ENCODE results near the gene CBFA2T2. TPM values are rescaled to one million over a fixed set of nuclear protein-coding genes. Genes with fewer than 3 reads are reported as not detected.

Gene CBFA2T2
- total RNA-seq, 1 donor: 11.2 TPM

DNA sequence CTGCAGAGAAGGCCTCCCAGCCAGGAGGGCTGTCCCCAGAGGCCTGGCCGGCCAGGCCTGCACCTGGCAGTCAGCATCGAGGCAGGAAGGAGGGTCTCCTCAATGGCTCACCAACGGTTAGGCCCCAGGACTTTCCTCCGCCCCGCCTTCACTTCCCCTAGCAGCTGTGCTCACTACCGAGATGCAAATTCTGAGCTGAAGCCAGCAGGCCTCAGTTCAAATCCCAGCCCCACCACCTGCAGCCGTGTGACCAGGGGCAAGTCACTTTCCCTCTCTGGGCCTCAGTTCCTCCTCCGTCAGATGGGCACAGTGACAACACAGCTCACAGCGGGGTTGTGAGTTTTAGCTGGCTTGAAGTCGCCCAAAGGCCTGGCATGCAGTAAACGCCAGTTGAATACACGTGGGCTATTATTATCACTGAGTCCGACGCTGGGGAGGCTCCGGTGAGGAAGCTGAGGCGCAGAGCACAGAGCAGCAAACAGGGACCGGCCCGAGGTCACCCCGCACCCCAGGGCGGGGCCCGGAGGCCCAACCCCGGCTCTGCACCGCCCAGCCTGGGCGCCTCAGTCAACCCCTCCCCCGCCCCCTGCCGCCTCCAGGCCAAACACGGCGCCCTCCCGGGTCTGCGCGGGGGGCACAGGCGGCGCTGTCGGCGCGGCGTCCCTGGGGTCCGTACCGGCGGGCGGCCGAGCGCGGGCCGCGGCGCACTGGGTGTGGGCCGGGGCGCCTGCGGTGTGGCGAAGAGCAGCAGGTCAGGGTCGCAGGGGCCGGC, 195.6 kb downstream of the CBFA2T2 start:
- H3K4me2 ChIP-seq (ENCODE audit: insufficient read depth, low read length): peak overlapping the region; percentile 83
- peak; percentile 82 for DNase-seq (ENCODE audit: insufficient read length, low spot score, missing footprints)
- H3K27ac ChIP-seq (ENCODE audit: low read depth, low read length): no peak overlapping the region
- TF ChIP-seq, protein P1, sequence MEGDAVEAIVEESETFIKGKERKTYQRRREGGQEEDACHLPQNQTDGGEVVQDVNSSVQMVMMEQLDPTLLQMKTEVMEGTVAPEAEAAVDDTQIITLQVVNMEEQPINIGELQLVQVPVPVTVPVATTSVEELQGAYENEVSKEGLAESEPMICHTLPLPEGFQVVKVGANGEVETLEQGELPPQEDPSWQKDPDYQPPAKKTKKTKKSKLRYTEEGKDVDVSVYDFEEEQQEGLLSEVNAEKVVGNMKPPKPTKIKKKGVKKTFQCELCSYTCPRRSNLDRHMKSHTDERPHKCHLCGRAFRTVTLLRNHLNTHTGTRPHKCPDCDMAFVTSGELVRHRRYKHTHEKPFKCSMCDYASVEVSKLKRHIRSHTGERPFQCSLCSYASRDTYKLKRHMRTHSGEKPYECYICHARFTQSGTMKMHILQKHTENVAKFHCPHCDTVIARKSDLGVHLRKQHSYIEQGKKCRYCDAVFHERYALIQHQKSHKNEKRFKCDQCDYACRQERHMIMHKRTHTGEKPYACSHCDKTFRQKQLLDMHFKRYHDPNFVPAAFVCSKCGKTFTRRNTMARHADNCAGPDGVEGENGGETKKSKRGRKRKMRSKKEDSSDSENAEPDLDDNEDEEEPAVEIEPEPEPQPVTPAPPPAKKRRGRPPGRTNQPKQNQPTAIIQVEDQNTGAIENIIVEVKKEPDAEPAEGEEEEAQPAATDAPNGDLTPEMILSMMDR (IDR thresholded peaks at IDR 0.05; ENCODE audit: extremely low read depth, low read depth, low read length): no peak
- H3K27me3 ChIP-seq (ENCODE audit: insufficient read depth, low read length): no peaks in the 10 kb centered on the region
- H3K36me3 ChIP-seq (ENCODE audit: insufficient read depth, low read length): no peaks in the 10 kb centered on the region
- peaks cover 6% of the 10 kb centered on the region for H4K20me1 ChIP-seq (ENCODE audit: insufficient read depth, low read length)
- peak overlapping the region; percentile 66 for H3K4me3 ChIP-seq (ENCODE audit: insufficient read depth, low read length)
- no peaks in the 10 kb centered on the region for H3K9me3 ChIP-seq (ENCODE audit: low read depth, low read length)
- peak overlapping the region; percentile 73 for H2AFZ ChIP-seq (ENCODE audit: low read length)
- H3K79me2 ChIP-seq (ENCODE audit: insufficient read depth, low read length): peaks cover 14% of the 10 kb centered on the region
- peaks cover 43% of the 10 kb centered on the region for H3K4me1 ChIP-seq (ENCODE audit: insufficient read depth, low read length)

DNA sequence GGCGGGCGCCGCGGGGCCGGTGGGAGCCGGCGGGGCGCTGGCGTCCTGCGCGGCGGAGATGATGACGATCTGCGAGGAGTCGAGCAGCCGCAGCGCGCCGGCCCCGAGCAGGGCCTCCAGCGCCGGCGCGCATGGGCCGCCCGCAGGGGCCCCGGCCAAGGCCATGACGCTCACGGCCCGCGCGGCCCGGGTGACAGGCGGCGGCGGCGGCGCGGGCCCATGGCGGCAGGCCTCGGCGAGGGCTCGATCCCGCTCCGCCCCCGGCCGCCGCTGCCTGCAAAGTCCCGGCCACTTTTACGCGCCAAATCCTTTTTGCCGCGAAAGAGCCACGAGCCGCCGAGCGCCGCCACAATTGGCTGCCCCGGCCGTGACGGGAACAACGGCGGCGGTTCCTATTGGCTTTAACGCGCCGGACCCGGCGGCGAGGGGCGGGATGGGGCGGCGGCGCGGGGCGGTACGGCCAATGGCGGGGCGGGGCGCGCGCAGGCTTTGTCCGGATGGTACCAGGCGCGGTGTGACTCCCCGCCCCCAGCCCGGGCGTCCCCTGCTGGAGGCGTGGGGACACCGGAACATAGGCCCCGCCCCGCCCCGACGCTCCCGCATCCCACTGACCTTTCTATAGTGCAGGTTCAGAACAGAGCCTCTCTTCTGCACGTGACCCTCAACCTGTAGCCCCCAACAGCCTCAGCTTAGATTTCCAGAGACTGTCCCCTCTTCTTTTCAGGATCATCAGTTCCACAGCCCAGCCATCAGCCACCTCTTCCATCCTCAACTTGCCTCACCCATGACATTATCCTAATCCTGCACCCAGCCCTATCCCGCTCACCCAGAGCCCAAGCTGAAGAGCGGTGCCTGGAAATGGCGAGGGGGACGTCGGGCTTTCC, 196.4 kb downstream of the CBFA2T2 start, which contains the start of gene E2F1:
TSS of gene E2F1 (minus strand) at position 286 of the 884 bp plus-strand sequence. CDS start at position 165, 121 bp downstream.
- Histone ChIP-seq H3K9me3 (ENCODE audit: low read depth, low read length) (no peaks in the 10 kb centered on the region), H4K20me1 (ENCODE audit: insufficient read depth, low read length) (peaks cover 4% of the 10 kb centered on the region), H3K79me2 (ENCODE audit: insufficient read depth, low read length) (peaks cover 14% of the 10 kb centered on the region), H3K27me3 (ENCODE audit: insufficient read depth, low read length) (no peaks in the 10 kb centered on the region), H3K36me3 (ENCODE audit: insufficient read depth, low read length) (no peaks in the 10 kb centered on the region), H3K27ac (ENCODE audit: low read depth, low read length) (peak within 1 kb of the TSS; percentile 4), H3K4me3 (ENCODE audit: insufficient read depth, low read length) (peak within 1 kb of the TSS; percentile 66), H3K4me2 (ENCODE audit: insufficient read depth, low read length) (peak within 1 kb of the TSS; percentile 83), H3K4me1 (ENCODE audit: insufficient read depth, low read length) (peaks cover 35% of the 10 kb centered on the region), H2AFZ (ENCODE audit: low read length) (peak within 1 kb of the TSS; percentile 80)
- DNase-seq (ENCODE audit: insufficient read length, low spot score, missing footprints): peak; percentile 100
- TF ChIP-seq, protein P1 (IDR thresholded peaks at IDR 0.05; ENCODE audit: extremely low read depth, low read depth, low read length): no peak

DNA sequence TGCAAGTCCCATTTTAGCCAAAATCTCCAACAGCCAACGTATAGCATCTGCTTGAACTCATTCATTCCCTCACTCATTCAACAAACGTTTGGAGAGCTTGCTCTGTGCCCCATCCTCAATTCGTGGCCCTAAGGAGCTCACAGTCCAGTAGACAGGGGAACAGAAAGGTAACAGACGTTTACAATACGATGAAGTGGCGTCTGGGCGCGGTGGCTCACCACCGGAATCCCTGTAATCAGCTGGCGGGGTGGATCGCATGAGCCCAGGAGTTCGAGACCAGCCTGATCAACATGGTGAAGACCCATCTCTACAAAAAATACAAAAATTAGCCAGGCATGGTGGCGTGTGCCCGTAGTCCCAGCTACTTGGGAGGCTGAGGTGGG, 197.1 kb downstream of the CBFA2T2 start:
- Histone ChIP-seq H3K4me3 (ENCODE audit: insufficient read depth, low read length) (peak overlapping the region; percentile 66), H3K79me2 (ENCODE audit: insufficient read depth, low read length) (peaks cover 14% of the 10 kb centered on the region), H3K27me3 (ENCODE audit: insufficient read depth, low read length) (no peaks in the 10 kb centered on the region), H4K20me1 (ENCODE audit: insufficient read depth, low read length) (peaks cover 3% of the 10 kb centered on the region), H3K4me1 (ENCODE audit: insufficient read depth, low read length) (peaks cover 33% of the 10 kb centered on the region), H3K36me3 (ENCODE audit: insufficient read depth, low read length) (no peaks in the 10 kb centered on the region), H2AFZ (ENCODE audit: low read length) (peak overlapping the region; percentile 80), H3K9me3 (ENCODE audit: low read depth, low read length) (no peaks in the 10 kb centered on the region), H3K4me2 (ENCODE audit: insufficient read depth, low read length) (peak overlapping the region; percentile 79), H3K27ac (ENCODE audit: low read depth, low read length) (no peak overlapping the region)
- no peak for DNase-seq (ENCODE audit: insufficient read length, low spot score, missing footprints)
- TF ChIP-seq, protein P1 (IDR thresholded peaks at IDR 0.05; ENCODE audit: extremely low read depth, low read depth, low read length): no peak
